Keratinocyte (primary cell): ENCODE results near the gene RASA3. TPM values are rescaled to one million over a fixed set of nuclear protein-coding genes. Genes with fewer than 3 reads are reported as not detected.

Experiments
- DNase-seq: peaks from one replicate; pipeline ENCODE4 v3.0.0-alpha.2; 2011; ENCODE audit warnings: low read depth, missing footprints, low spot score
- FAIRE-seq: peaks from 2 replicates; lab custom pipeline; 2011; peaks lifted over from hg19 to GRCh38; lab: Jason Lieb, UNC
- H2AFZ ChIP-seq: 2 replicates; pipeline ENCODE4 v1.6.0; 2012; ENCODE audit warnings: low read length, control low read depth, inconsistent platforms; ENCODE audit not compliant: control insufficient read depth
- H3K27ac ChIP-seq: 2 replicates; pipeline ENCODE4 v1.5.1; 2011; ENCODE audit warnings: low read length; ENCODE audit not compliant: control insufficient read depth, insufficient read depth
- H3K27me3 ChIP-seq: 3 replicates; pipeline ENCODE4 v1.6.0; 2011; ENCODE audit warnings: low read length; ENCODE audit not compliant: control insufficient read depth, insufficient read depth; ENCODE audit errors: extremely low read depth
- H3K36me3 ChIP-seq, 2 experiments: 2 replicates in 1 of 2; 3 replicates in 1 of 2; pipeline ENCODE4 v1.5.1; 2011; ENCODE audit warnings: low read length in 2 of 2, mild to moderate bottlenecking in 1 of 2; ENCODE audit not compliant: control insufficient read depth in 2 of 2, insufficient read depth in 2 of 2; ENCODE audit errors: extremely low read depth in 1 of 2
- H3K4me1 ChIP-seq: 3 replicates; pipeline ENCODE4 v1.5.1; 2011; ENCODE audit warnings: low read length; ENCODE audit not compliant: control insufficient read depth, insufficient read depth; ENCODE audit errors: extremely low read depth
- H3K4me2 ChIP-seq: 3 replicates; pipeline ENCODE4 v1.6.0; 2011; ENCODE audit warnings: low read depth, low read length; ENCODE audit not compliant: control insufficient read depth, insufficient read depth; ENCODE audit errors: extremely low read depth
- H3K4me3 ChIP-seq, 3 experiments: fragments of 200-600 bp in 1 of 3; sonication (generic) in 1 of 3; 2 replicates in 2 of 3; 3 replicates in 1 of 3; pipeline ENCODE4 v1.5.1; 2011 to 2016; ENCODE audit warnings: low read length in 3 of 3, mild to moderate bottlenecking in 3 of 3, control low read depth in 2 of 3, inconsistent platforms in 1 of 3, low read depth in 1 of 3, mixed read lengths in 1 of 3, mixed run types in 1 of 3, moderate library complexity in 1 of 3; ENCODE audit not compliant: control insufficient read depth in 2 of 3, insufficient read depth in 2 of 3; ENCODE audit errors: extremely low read depth in 1 of 3
- H3K79me2 ChIP-seq: 2 replicates; pipeline ENCODE4 v1.6.0; 2012; ENCODE audit warnings: low read length; ENCODE audit not compliant: control insufficient read depth, insufficient read depth
- H3K9ac ChIP-seq: 3 replicates; pipeline ENCODE4 v1.6.0; 2011; ENCODE audit warnings: low read length; ENCODE audit not compliant: control insufficient read depth, insufficient read depth; ENCODE audit errors: extremely low read depth
- H3K9me1 ChIP-seq: 3 replicates; pipeline ENCODE4 v1.6.0; 2011; ENCODE audit warnings: low read length; ENCODE audit not compliant: control insufficient read depth, insufficient read depth; ENCODE audit errors: extremely low read depth
- H3K9me3 ChIP-seq: 2 replicates; pipeline ENCODE4 v1.5.1; 2012; ENCODE audit warnings: low read depth, low read length; ENCODE audit not compliant: control insufficient read depth
- H4K20me1 ChIP-seq: 3 replicates; pipeline ENCODE4 v1.6.0; 2011; ENCODE audit warnings: low read length; ENCODE audit not compliant: control insufficient read depth, insufficient read depth; ENCODE audit errors: extremely low read depth
- CTCF ChIP-seq, 3 experiments: IDR thresholded peaks in 1 of 3; conservative IDR thresholded peaks in 1 of 3; optimal IDR thresholded peaks in 1 of 3; 2 replicates in 2 of 3; 3 replicates in 1 of 3; pipeline versions ENCODE3 to v1.5.1; 2011; ENCODE audit warnings: low read length in 3 of 3, mild to moderate bottlenecking in 3 of 3, moderate library complexity in 2 of 3, control low read depth in 1 of 3, inconsistent platforms in 1 of 3; ENCODE audit not compliant: insufficient read depth in 2 of 3; ENCODE audit errors: extremely low read depth in 1 of 3
- EZH2 ChIP-seq: IDR thresholded peaks from one replicate; pipeline ENCODE4 v1.6.1; 2012; ENCODE audit warnings: inconsistent platforms, mild to moderate bottlenecking, low read length, moderate library complexity
- dilution Hi-C: fragments of 300-500 bp; cut with MboI; formaldehyde crosslinking; loops from one replicate; pipeline ENCODE4 v1.7.0; 2020; ENCODE audit warnings: low sequenced_read_pairs; ENCODE audit not compliant: extremely low pct_ligation_motif_present
- polyA plus RNA-seq, 5 experiments: library from polyadenylated mRNA; depleted of rRNA in 3 of 5; stranded (reverse) in 3 of 5; stranded (forward) in 1 of 5; unstranded in 1 of 5; fragments of >200 nt; gene quantifications; 1 replicate in 1 of 5; 2 replicates in 3 of 5; 3 replicates in 1 of 5; pipeline versions ENCODE4 v1.2.1 to v1.2.3, GENCODE V29; 2011 to 2012; ENCODE audit warnings: missing spikeins in 2 of 5, low read depth in 1 of 5, low replicate concordance in 1 of 5

Gene RASA3
- polyA plus RNA-seq, 1 donor (not counting 4 experiments of a cell fraction or from before 2014, with no cell fraction given), result 4.1 TPM

GRCh38 chr13:114173272-114173671, 40.8 kb upstream of the RASA3 start:
- Histone ChIP-seq H2AFZ (no peak overlapping the region), H3K4me2 (no peak overlapping the region), H4K20me1 (no peaks in the 10 kb centered on the region), H3K79me2 (no peaks in the 10 kb centered on the region), H3K27ac (no peak overlapping the region), H3K27me3 (peaks cover 2% of the 10 kb centered on the region), H3K9me1 (no peaks in the 10 kb centered on the region), H3K4me3 (no peak overlapping the region), H3K36me3 (no peaks in the 10 kb centered on the region), H3K4me1 (no peaks in the 10 kb centered on the region), H3K9ac (no peak overlapping the region), H3K9me3 (no peaks in the 10 kb centered on the region)
- FAIRE-seq (no peak), DNase-seq (no peak)
- dilution Hi-C loops, result no loop called here
- TF ChIP-seq EZH2, result no peak
- no peak for TF ChIP-seq CTCF (optimal IDR thresholded peaks at IDR 0.05 in 1 of 3, IDR thresholded peaks at IDR 0.05 in 1 of 3, conservative IDR thresholded peaks at IDR 0.05 in 1 of 3; ENCODE audit: extremely low read depth in 1 of 3, insufficient read depth in 2 of 3, low read length in 3 of 3)

- Histone ChIP-seq H3K4me1 (no peaks in the 10 kb centered on the region), H3K27ac (no peak overlapping the region), H3K27me3 (peaks cover 38% of the 10 kb centered on the region), H3K9me1 (no peaks in the 10 kb centered on the region), H3K36me3 (no peaks in the 10 kb centered on the region), H4K20me1 (peaks cover 2% of the 10 kb centered on the region), H3K9me3 (no peaks in the 10 kb centered on the region), H2AFZ (no peak overlapping the region), H3K4me2 (no peak overlapping the region), H3K79me2 (no peaks in the 10 kb centered on the region), H3K4me3 (no peak overlapping the region), H3K9ac (no peak overlapping the region)
- dilution Hi-C loops, result loop anchor here (10.0 kb wide), 1 partner anchor 113 kb away; no protein-coding TSS in a partner anchor
- DNase-seq (no peak), FAIRE-seq (no peak)
- TF ChIP-seq EZH2 (no peak), CTCF (optimal IDR thresholded peaks at IDR 0.05 in 1 of 3, IDR thresholded peaks at IDR 0.05 in 1 of 3, conservative IDR thresholded peaks at IDR 0.05 in 1 of 3; ENCODE audit: extremely low read depth in 1 of 3, insufficient read depth in 2 of 3, low read length in 3 of 3) (no peak)
Observed at GRCh38 chr13:114167885-114168284, 35.5 kb upstream of the RASA3 start.
